ENCODE results near the gene GPR141.

The GPR141 gene

GRCh38 chr7:37740398-37740797, 56.8 kb downstream of the GPR141 start:
- H3K27me3 ChIP-seq (replicated peaks in 2 of 5; ENCODE audit: control insufficient read depth in 4 of 5, insufficient read depth in 5 of 5, low read length in 4 of 5) = no peaks in the 10 kb centered on the region
- no peak overlapping the region for H3K27ac ChIP-seq (ENCODE audit: insufficient read depth in 1 of 2, low read depth in 1 of 2, low read length in 2 of 2, poor library complexity in 1 of 2, severe bottlenecking in 2 of 2)
- WGBS (ENCODE audit: insufficient coverage) = 100% methylated on average over 7 of the region's 7 CpGs
- H3K36me3 ChIP-seq (ENCODE audit: control insufficient read depth in 4 of 4, insufficient read depth in 4 of 4, low read length in 3 of 4) = peaks cover 0 to 12% (median 6%) of the 10 kb centered on the region in 4 experiments
- CTCF ChIA-PET = interaction anchor here (1.4 to 1.8 kb wide), 2 partner anchors 10 to 97 kb away, joined by 3 to 4 read pairs; no protein-coding TSS in a partner anchor
- DNase-seq = no peak
- H3K9me3 ChIP-seq (ENCODE audit: control extremely low read depth in 1 of 5, control insufficient read depth in 4 of 5, insufficient read depth in 2 of 5, low read depth in 1 of 5, low read length in 4 of 5) = peaks cover 0 to 2% (median 0%) of the 10 kb centered on the region in 5 experiments
- H3K4me1 ChIP-seq (ENCODE audit: control extremely low read depth in 1 of 4, control insufficient read depth in 4 of 4, insufficient read depth in 4 of 4, low read length in 3 of 4) = no peaks in the 10 kb centered on the region
- H3K4me3 ChIP-seq (ENCODE audit: control insufficient read depth in 1 of 7, extremely low read depth in 1 of 7, insufficient read depth in 4 of 7, low read depth in 2 of 7, low read length in 6 of 7) = no peak overlapping the region
- POLR2A ChIA-PET = no interaction called here

GRCh38 chr7:37741776-37742175, 58.2 kb downstream of the GPR141 start:
- H3K4me3 ChIP-seq (ENCODE audit: control insufficient read depth in 1 of 7, extremely low read depth in 1 of 7, insufficient read depth in 4 of 7, low read depth in 2 of 7, low read length in 6 of 7) = no peak overlapping the region
- ChIA-PET POLR2A (no interaction called here), CTCF (interaction anchor here (0.9 to 1.8 kb wide), 3 partner anchors 11 to 98 kb away, joined by 3 to 4 read pairs (median 4); no protein-coding TSS in a partner anchor)
- no peaks in the 10 kb centered on the region for H3K27me3 ChIP-seq (replicated peaks in 2 of 5; ENCODE audit: control insufficient read depth in 4 of 5, insufficient read depth in 5 of 5, low read length in 4 of 5)
- WGBS (ENCODE audit: insufficient coverage) = 0% methylated on average over 1 of the region's 2 CpGs
- H3K27ac ChIP-seq (ENCODE audit: insufficient read depth in 1 of 2, low read depth in 1 of 2, low read length in 2 of 2, poor library complexity in 1 of 2, severe bottlenecking in 2 of 2) = no peak overlapping the region
- no peaks in the 10 kb centered on the region for H3K4me1 ChIP-seq (ENCODE audit: control extremely low read depth in 1 of 4, control insufficient read depth in 4 of 4, insufficient read depth in 4 of 4, low read length in 3 of 4)
- H3K9me3 ChIP-seq (ENCODE audit: control extremely low read depth in 1 of 5, control insufficient read depth in 4 of 5, insufficient read depth in 2 of 5, low read depth in 1 of 5, low read length in 4 of 5) = peaks cover 0 to 2% (median 0%) of the 10 kb centered on the region in 5 experiments
- DNase-seq = peak in 2 of 3 donors; percentile 45 to 74
- H3K36me3 ChIP-seq (ENCODE audit: control insufficient read depth in 4 of 4, insufficient read depth in 4 of 4, low read length in 3 of 4) = peaks cover 0 to 12% (median 4%) of the 10 kb centered on the region in 4 experiments

DNA sequence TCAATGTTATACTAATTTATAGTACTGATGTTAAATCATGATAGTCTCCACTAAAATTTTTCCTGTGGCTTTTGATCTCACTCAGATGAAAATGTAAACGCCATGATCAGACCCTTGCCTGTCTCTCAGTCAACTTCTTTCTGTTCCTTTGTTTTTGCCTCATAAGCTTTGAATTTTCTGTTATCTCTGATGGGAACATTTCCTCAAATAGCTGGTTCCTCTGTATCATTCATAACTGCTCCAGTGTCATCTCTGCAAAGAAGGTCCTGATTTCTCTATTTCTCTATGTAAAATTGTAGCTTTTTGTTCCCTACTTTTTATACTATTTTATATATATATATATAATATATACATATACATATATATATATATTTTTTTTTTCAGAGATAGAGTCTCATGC, 67.5 kb downstream of the GPR141 start:
- no peak overlapping the region for H3K4me3 ChIP-seq (ENCODE audit: control insufficient read depth in 1 of 7, extremely low read depth in 1 of 7, insufficient read depth in 4 of 7, low read depth in 2 of 7, low read length in 6 of 7)
- H3K9me3 ChIP-seq (ENCODE audit: control extremely low read depth in 1 of 5, control insufficient read depth in 4 of 5, insufficient read depth in 2 of 5, low read depth in 1 of 5, low read length in 4 of 5) = no peaks in the 10 kb centered on the region
- 25% methylated on average over 1 of the region's 1 CpG for WGBS (ENCODE audit: insufficient coverage)
- H3K27me3 ChIP-seq (replicated peaks in 2 of 5; ENCODE audit: control insufficient read depth in 4 of 5, insufficient read depth in 5 of 5, low read length in 4 of 5) = no peaks in the 10 kb centered on the region
- H3K36me3 ChIP-seq (ENCODE audit: control insufficient read depth in 4 of 4, insufficient read depth in 4 of 4, low read length in 3 of 4) = no peaks in the 10 kb centered on the region
- DNase-seq = peak in 2 of 3 donors; percentile 45 to 54
- ChIA-PET CTCF (interaction anchor here (2.5 kb wide), 1 partner anchor 18 kb away, joined by 7 read pairs; no protein-coding TSS in a partner anchor), POLR2A (interaction anchor here (0.6 kb wide), 1 partner anchor 342 kb away, joined by 3 read pairs; no protein-coding TSS in a partner anchor)
- H3K27ac ChIP-seq (ENCODE audit: insufficient read depth in 1 of 2, low read depth in 1 of 2, low read length in 2 of 2, poor library complexity in 1 of 2, severe bottlenecking in 2 of 2) = no peak overlapping the region
- H3K4me1 ChIP-seq (ENCODE audit: control extremely low read depth in 1 of 4, control insufficient read depth in 4 of 4, insufficient read depth in 4 of 4, low read length in 3 of 4) = no peaks in the 10 kb centered on the region

DNA sequence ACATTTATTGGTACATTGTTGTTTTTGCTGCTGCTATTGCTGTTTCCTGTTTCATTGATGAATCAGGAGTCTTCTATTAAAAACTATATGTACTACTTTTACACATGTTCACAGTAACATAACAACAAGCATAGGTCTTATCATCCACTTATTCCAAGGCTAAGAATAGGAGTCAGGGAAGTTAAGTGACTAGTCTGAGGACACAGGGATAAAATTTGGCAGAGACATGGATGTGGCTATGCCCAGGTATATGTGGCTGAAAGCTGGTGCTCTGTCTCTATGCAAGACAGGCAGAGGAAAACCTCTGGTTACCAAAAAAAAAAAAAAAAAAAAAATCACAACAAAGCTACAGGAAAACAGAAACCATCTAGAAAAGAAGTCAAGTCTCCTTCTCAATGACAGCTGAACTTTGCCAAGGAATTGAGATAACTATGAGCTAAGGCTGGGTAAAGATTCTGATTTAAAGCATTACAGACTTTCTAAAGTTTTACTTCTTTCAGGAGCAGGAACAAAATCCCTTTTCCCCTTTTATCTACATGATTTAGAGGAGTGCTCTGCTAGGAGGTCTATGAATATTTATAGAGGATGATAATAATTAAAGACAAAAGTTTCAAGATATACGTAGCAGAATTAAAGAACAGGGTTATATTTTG, 70.0 kb downstream of the GPR141 start:
- Histone ChIP-seq H3K27ac (ENCODE audit: insufficient read depth in 1 of 2, low read depth in 1 of 2, low read length in 2 of 2, poor library complexity in 1 of 2, severe bottlenecking in 2 of 2) (no peak overlapping the region), H3K4me1 (ENCODE audit: control extremely low read depth in 1 of 4, control insufficient read depth in 4 of 4, insufficient read depth in 4 of 4, low read length in 3 of 4) (peaks cover 0 to 18% (median 7%) of the 10 kb centered on the region in 4 experiments), H3K4me3 (ENCODE audit: control insufficient read depth in 1 of 7, extremely low read depth in 1 of 7, insufficient read depth in 4 of 7, low read depth in 2 of 7, low read length in 6 of 7) (no peak overlapping the region), H3K27me3 (replicated peaks in 2 of 5; ENCODE audit: control insufficient read depth in 4 of 5, insufficient read depth in 5 of 5, low read length in 4 of 5) (no peaks in the 10 kb centered on the region), H3K36me3 (ENCODE audit: control insufficient read depth in 4 of 4, insufficient read depth in 4 of 4, low read length in 3 of 4) (no peaks in the 10 kb centered on the region), H3K9me3 (ENCODE audit: control extremely low read depth in 1 of 5, control insufficient read depth in 4 of 5, insufficient read depth in 2 of 5, low read depth in 1 of 5, low read length in 4 of 5) (no peaks in the 10 kb centered on the region)
- DNase-seq = no peak
- CTCF ChIA-PET = no interaction called here
- POLR2A ChIA-PET = interaction anchor here (0.7 kb wide), 1 partner anchor 71 kb away, joined by 5 read pairs; no protein-coding TSS in a partner anchor
- no CpG with 5 or more reads among the region's 1 CpG for WGBS (ENCODE audit: insufficient coverage)

GRCh38 chr7:37756797-37757551, 73.4 kb downstream of the GPR141 start:
- CTCF ChIA-PET = interaction anchor here (0.6 to 1.7 kb wide), 9 partner anchors 12 to 337 kb away, joined by 3 to 7 read pairs (median 3); no protein-coding TSS in a partner anchor
- Histone ChIP-seq H3K4me1 (ENCODE audit: control extremely low read depth in 1 of 4, control insufficient read depth in 4 of 4, insufficient read depth in 4 of 4, low read length in 3 of 4) (peaks cover 0 to 34% (median 16%) of the 10 kb centered on the region in 4 experiments), H3K36me3 (ENCODE audit: control insufficient read depth in 4 of 4, insufficient read depth in 4 of 4, low read length in 3 of 4) (no peaks in the 10 kb centered on the region), H3K4me3 (ENCODE audit: control insufficient read depth in 1 of 7, extremely low read depth in 1 of 7, insufficient read depth in 4 of 7, low read depth in 2 of 7, low read length in 6 of 7) (no peak overlapping the region), H3K9me3 (ENCODE audit: control extremely low read depth in 1 of 5, control insufficient read depth in 4 of 5, insufficient read depth in 2 of 5, low read depth in 1 of 5, low read length in 4 of 5) (no peaks in the 10 kb centered on the region), H3K27ac (ENCODE audit: insufficient read depth in 1 of 2, low read depth in 1 of 2, low read length in 2 of 2, poor library complexity in 1 of 2, severe bottlenecking in 2 of 2) (peak overlapping the region in 1 of 2 experiments; percentile 17), H3K27me3 (replicated peaks in 2 of 5; ENCODE audit: control insufficient read depth in 4 of 5, insufficient read depth in 5 of 5, low read length in 4 of 5) (no peaks in the 10 kb centered on the region)
- POLR2A ChIA-PET = no interaction called here
- 33% methylated on average over 3 of the region's 5 CpGs for WGBS (ENCODE audit: insufficient coverage)
- DNase-seq = peak in 1 of 3 donors; percentile 54

GRCh38 chr7:37757563-37757962, 74.0 kb downstream of the GPR141 start:
- no peaks in the 10 kb centered on the region for H3K36me3 ChIP-seq (ENCODE audit: control insufficient read depth in 4 of 4, insufficient read depth in 4 of 4, low read length in 3 of 4)
- WGBS (ENCODE audit: insufficient coverage) = 94% methylated on average over 3 of the region's 3 CpGs
- H3K4me3 ChIP-seq (ENCODE audit: control insufficient read depth in 1 of 7, extremely low read depth in 1 of 7, insufficient read depth in 4 of 7, low read depth in 2 of 7, low read length in 6 of 7) = no peak overlapping the region
- H3K27ac ChIP-seq (ENCODE audit: insufficient read depth in 1 of 2, low read depth in 1 of 2, low read length in 2 of 2, poor library complexity in 1 of 2, severe bottlenecking in 2 of 2) = no peak overlapping the region
- no peak for DNase-seq
- H3K4me1 ChIP-seq (ENCODE audit: control extremely low read depth in 1 of 4, control insufficient read depth in 4 of 4, insufficient read depth in 4 of 4, low read length in 3 of 4) = peaks cover 0 to 38% (median 16%) of the 10 kb centered on the region in 4 experiments
- no peaks in the 10 kb centered on the region for H3K9me3 ChIP-seq (ENCODE audit: control extremely low read depth in 1 of 5, control insufficient read depth in 4 of 5, insufficient read depth in 2 of 5, low read depth in 1 of 5, low read length in 4 of 5)
- POLR2A ChIA-PET = no interaction called here
- H3K27me3 ChIP-seq (replicated peaks in 2 of 5; ENCODE audit: control insufficient read depth in 4 of 5, insufficient read depth in 5 of 5, low read length in 4 of 5) = no peaks in the 10 kb centered on the region
- CTCF ChIA-PET = interaction anchor here (0.6 to 1.7 kb wide), 6 partner anchors 12 to 76 kb away, joined by 3 to 7 read pairs (median 4); no protein-coding TSS in a partner anchor
